A549 (cell line): Measurements from ENCODE around the gene CER1. TPM values are rescaled to one million over a fixed set of nuclear protein-coding genes. Genes with fewer than 3 reads are reported as not detected.

Experiments used
- ATAC-seq, 2 experiments: fragments of 200-7000 bp in 1 of 2; fragments of >200 bp in 1 of 2; cut with Nextera tagmentation in 1 of 2; cut with Tn5 transposase in 1 of 2; 3 replicates each; pipeline versions ENCODE4 v1.8.0 to v1.9.1; 2018 to 2020; ENCODE audit warnings: mild to moderate bottlenecking in 1 of 2, moderate library complexity in 1 of 2
- CTCF ChIA-PET: fragments of 300-600 bp; sonication (Branson Sonifier 250); formaldehyde crosslinking; extraction: SDS; loops from one replicate; lab custom pipeline; 2021; ENCODE audit warnings: antibody characterized with exemption, inconsistent platforms; lab: Yijun Ruan, JAX
- POLR2A ChIA-PET: fragments of 350-600 bp; formaldehyde crosslinking; extraction: SDS; loops from one replicate; lab custom pipeline; 2021; ENCODE audit warnings: antibody characterized with exemption, inconsistent platforms; lab: Yijun Ruan, JAX
- DNase-seq, 2 experiments: peaks; one replicate each; pipeline versions ENCODE4 v3.0.0 to v3.0.0-alpha.2; 2011 to 2016; ENCODE audit warnings: low read depth in 1 of 2, low spot score in 1 of 2
- FAIRE-seq: peaks from 2 replicates; lab custom pipeline; 2011; peaks lifted over from hg19 to GRCh38; lab: Jason Lieb, UNC
- H3K27ac ChIP-seq, 2 experiments: fragments of >200 bp; sonication (Bioruptor Twin); formaldehyde crosslinking; 3 replicates each; pipeline ENCODE4 v1.5.1; 2016 to 2017
- H3K4me1 ChIP-seq: fragments of >200 bp; sonication (Bioruptor Twin); formaldehyde crosslinking; 3 replicates; pipeline ENCODE4 v1.6.1; 2016
- H3K4me2 ChIP-seq: fragments of >200 bp; sonication (Bioruptor Twin); formaldehyde crosslinking; 3 replicates; pipeline ENCODE4 v1.6.1; 2016
- H3K4me3 ChIP-seq: fragments of >200 bp; sonication (Bioruptor Twin); formaldehyde crosslinking; 3 replicates; pipeline ENCODE4 v1.5.1; 2016
- H3K9me3 ChIP-seq: fragments of >200 bp; sonication (Bioruptor Twin); formaldehyde crosslinking; 3 replicates; pipeline ENCODE4 v1.6.1; 2016
- CBX2 ChIP-seq: fragments of 200-600 bp; sonication (generic); IDR thresholded peaks from 2 replicates; pipeline ENCODE4 v1.6.1; 2016; ENCODE audit warnings: low read depth, mild to moderate bottlenecking, borderline replicate concordance
- CHD2 ChIP-seq: fragments of 150-350 bp; IDR thresholded peaks from 2 replicates; pipeline ENCODE4 v1.6.1; 2014; ENCODE audit warnings: low read length; ENCODE audit not compliant: partially characterized antibody
- CHD4 ChIP-seq: fragments of 200-600 bp; sonication (generic); IDR thresholded peaks from 2 replicates; pipeline ENCODE4 v1.6.1; 2016; ENCODE audit warnings: antibody characterized with exemption, mild to moderate bottlenecking, borderline replicate concordance
- EHF ChIP-seq: fragments of 250-450 bp; sonication (Bioruptor Pico); IDR thresholded peaks from 2 replicates; pipeline ENCODE4 v1.5.0; 2020; ENCODE audit warnings: mild to moderate bottlenecking
- HDAC2 ChIP-seq: fragments of 200-600 bp; sonication (generic); IDR thresholded peaks from 2 replicates; pipeline ENCODE4 v1.6.1; 2016
- HES2 ChIP-seq: fragments of >200 bp; sonication (Bioruptor Twin); formaldehyde crosslinking; IDR thresholded peaks from 2 replicates; pipeline ENCODE4 v1.6.1; 2016
- HMGXB4 ChIP-seq: fragments of 250-450 bp; sonication (Bioruptor Pico); IDR thresholded peaks from 2 replicates; pipeline ENCODE4 v1.5.0; 2021; ENCODE audit warnings: mild to moderate bottlenecking, moderate library complexity, borderline replicate concordance
- HOXB5 ChIP-seq: fragments of 250-450 bp; sonication (Bioruptor Pico); IDR thresholded peaks from 2 replicates; pipeline ENCODE4 v1.5.0; 2020; ENCODE audit warnings: mild to moderate bottlenecking, moderate library complexity
- JUNB ChIP-seq: fragments of >200 bp; sonication (Bioruptor Twin); formaldehyde crosslinking; IDR thresholded peaks from 2 replicates; pipeline ENCODE4 v1.6.1; 2016
- MAFK ChIP-seq: fragments of 450-650 bp; IDR thresholded peaks from 2 replicates; pipeline ENCODE4 v1.6.1; 2014; ENCODE audit not compliant: partially characterized antibody
- MAX ChIP-seq: IDR thresholded peaks from 2 replicates; pipeline ENCODE4 v1.6.1; 2012
- PHF8 ChIP-seq: fragments of 200-600 bp; sonication (generic); IDR thresholded peaks from 2 replicates; pipeline ENCODE4 v1.6.1; 2016; ENCODE audit warnings: low read depth, mild to moderate bottlenecking, antibody characterized with exemption, moderate library complexity, borderline replicate concordance
- POLR2AphosphoS2 ChIP-seq: conservative IDR thresholded peaks from 2 replicates; pipeline ENCODE4 v1.6.1; 2012; ENCODE audit warnings: low read length, improper control_type of control experiment, inconsistent platforms
- RCOR1 ChIP-seq: fragments of 150-350 bp; IDR thresholded peaks from 2 replicates; pipeline ENCODE4 v1.6.1; 2014; ENCODE audit warnings: antibody characterized with exemption, low read length, low read depth
- RFX5 ChIP-seq: fragments of 450-650 bp; IDR thresholded peaks from 2 replicates; pipeline ENCODE4 v1.7.1; 2014; ENCODE audit warnings: antibody characterized with exemption, mild to moderate bottlenecking, moderate library complexity
- RNF2 ChIP-seq: fragments of 200-600 bp; sonication (generic); IDR thresholded peaks from 2 replicates; pipeline ENCODE4 v1.6.1; 2016; ENCODE audit warnings: low read depth, mild to moderate bottlenecking, antibody characterized with exemption, moderate library complexity, borderline replicate concordance
- TP53 ChIP-seq: fragments of 250-450 bp; sonication (Bioruptor Pico); IDR thresholded peaks from 2 replicates; pipeline ENCODE4 v1.5.0; 2021; ENCODE audit warnings: mild to moderate bottlenecking, moderate library complexity
- USF2 ChIP-seq: fragments of 450-650 bp; IDR thresholded peaks from 2 replicates; pipeline ENCODE4 v1.6.1; 2014; ENCODE audit warnings: antibody characterized with exemption
- WGBS: methylation state at CpG from one replicate; pipeline ENCODE4 v1.1.6; 2017; ENCODE audit errors: missing lambda C conversion rate; 5-methylcytosine and 5-hydroxymethylcytosine counted together
- polyA plus RNA-seq, 4 experiments: library from polyadenylated mRNA; depleted of rRNA in 3 of 4; stranded (reverse); fragments of >200 nt; fragmentation: RNase III in 1 of 4; extraction: RNeasy Plus Mini Kit Qiagen cat#74134 plus additional on column Dnase treatment in 1 of 4; gene quantifications; 2 replicates in 3 of 4; 3 replicates in 1 of 4; pipeline ENCODE4 v1.2.3, GENCODE V29; 2011 to 2017

Gene CER1
- polyA plus RNA-seq, 2 of the 4 experiments (the other 2 are of a cell fraction), result not detected

GRCh38 chr9:14733133-14733532 lies 10.6 kb upstream of the CER1 start:
- POLR2A ChIA-PET, result no interaction called here

GRCh38 chr9:14731294-14731981 lies 8.9 kb upstream of the CER1 start:
- FAIRE-seq (no peak), ATAC-seq (no peak), DNase-seq (no peak)
- no peak for TF ChIP-seq RNF2
- no peak overlapping the region for H3K4me2 ChIP-seq
- no peak overlapping the region for H3K4me3 ChIP-seq
- ChIA-PET POLR2A (no interaction called here), CTCF (interaction anchor here (0.5 to 1.1 kb wide), 2 partner anchors 43 to 668 kb away, joined by 3 to 4 read pairs; no protein-coding TSS in a partner anchor)
- H3K27ac ChIP-seq, result no peak overlapping the region
- H3K4me1 ChIP-seq, result no peaks in the 10 kb centered on the region
- WGBS, result 76% methylated on average over 1 of the region's 1 CpG
- no peaks in the 10 kb centered on the region for H3K9me3 ChIP-seq

More at GRCh38 chr9:14733133-14733532, 10.6 kb upstream of the CER1 start:
- peak; percentile 92 for TF ChIP-seq MAFK
- TF ChIP-seq EHF (CRISPR knock-in tag), result no peak
- DNase-seq (no peak), FAIRE-seq (no peak), ATAC-seq (no peak)
- no peaks in the 10 kb centered on the region for H3K9me3 ChIP-seq
- no peak overlapping the region for H3K4me2 ChIP-seq
- no peaks in the 10 kb centered on the region for H3K4me1 ChIP-seq
- WGBS, result 17% methylated on average over 5 of the region's 5 CpGs
- CTCF ChIA-PET, result no interaction called here
- H3K27ac ChIP-seq, result no peak overlapping the region
- no peak overlapping the region for H3K4me3 ChIP-seq

- FAIRE-seq (no peak), DNase-seq (no peak), ATAC-seq (no peak)
- 60% methylated on average over 2 of the region's 2 CpGs for WGBS
- Histone ChIP-seq H3K27ac (no peak overlapping the region), H3K4me3 (no peak overlapping the region), H3K4me1 (no peaks in the 10 kb centered on the region), H3K4me2 (no peak overlapping the region), H3K9me3 (no peaks in the 10 kb centered on the region)
- TF ChIP-seq CHD2 (no peak), JUNB (no peak), MAX (no peak)
- ChIA-PET CTCF (no interaction called here), POLR2A (no interaction called here)
These were observed 7.9 kb upstream of the CER1 start for GRCh38 chr9:14730461-14730898.

GRCh38 chr9:14723301-14723700 lies 768 bp upstream of the CER1 start:
- CTCF ChIA-PET, result interaction anchor here (1.0 kb wide), 1 partner anchor 46 kb away, joined by 3 read pairs; no protein-coding TSS in a partner anchor
- H3K9me3 ChIP-seq, result no peaks in the 10 kb centered on the region
- no peaks in the 10 kb centered on the region for H3K4me1 ChIP-seq
- no peak for FAIRE-seq
- no peak overlapping the region for H3K27ac ChIP-seq
- TF ChIP-seq RCOR1 (no peak), TP53 (CRISPR knock-in tag) (no peak), RFX5 (no peak), CBX2 (no peak), POLR2AphosphoS2 (no peak), USF2 (no peak), HOXB5 (CRISPR knock-in tag) (no peak), HDAC2 (no peak), HMGXB4 (no peak), CHD4 (no peak), HES2 (no peak), PHF8 (no peak)
- TF ChIP-seq, all 56 proteins: peak for 0
- DNase-seq (no peak), ATAC-seq (no peak)
- no peak overlapping the region for H3K4me2 ChIP-seq
- 24% methylated on average over 4 of the region's 4 CpGs for WGBS
- POLR2A ChIA-PET, result no interaction called here
- H3K4me3 ChIP-seq, result no peak overlapping the region
